AG04449 (cell line): ENCODE data around the gene PSTK.

Source experiments
- CTCF ChIA-PET: fragments of 350-600 bp; formaldehyde crosslinking; extraction: SDS; loops from one replicate; lab custom pipeline; 2021; ENCODE audit warnings: antibody characterized with exemption; lab: Yijun Ruan, JAX
- POLR2A ChIA-PET: fragments of 400-600, 350-600 bp; formaldehyde crosslinking; extraction: SDS; loops from one replicate; lab custom pipeline; 2020; ENCODE audit warnings: antibody characterized with exemption, inconsistent platforms; lab: Yijun Ruan, JAX
- DNase-seq: peaks from one replicate; pipeline ENCODE4 v3.0.0-alpha.2; 2010; ENCODE audit warnings: low read depth, low spot score
- H3K4me3 ChIP-seq: 2 replicates; pipeline ENCODE4 v1.5.1; 2011; ENCODE audit warnings: low read depth, mild to moderate bottlenecking, control low read depth, low read length
- TF ChIP-seq, protein P1 (sequence below): IDR thresholded peaks from one replicate; pipeline ENCODE4 v1.5.1; 2011; ENCODE audit warnings: mild to moderate bottlenecking, moderate library complexity, low read length, control low read depth, inconsistent platforms; ENCODE audit not compliant: insufficient read depth; ENCODE audit errors: missing control alignments

The PSTK gene

DNA sequence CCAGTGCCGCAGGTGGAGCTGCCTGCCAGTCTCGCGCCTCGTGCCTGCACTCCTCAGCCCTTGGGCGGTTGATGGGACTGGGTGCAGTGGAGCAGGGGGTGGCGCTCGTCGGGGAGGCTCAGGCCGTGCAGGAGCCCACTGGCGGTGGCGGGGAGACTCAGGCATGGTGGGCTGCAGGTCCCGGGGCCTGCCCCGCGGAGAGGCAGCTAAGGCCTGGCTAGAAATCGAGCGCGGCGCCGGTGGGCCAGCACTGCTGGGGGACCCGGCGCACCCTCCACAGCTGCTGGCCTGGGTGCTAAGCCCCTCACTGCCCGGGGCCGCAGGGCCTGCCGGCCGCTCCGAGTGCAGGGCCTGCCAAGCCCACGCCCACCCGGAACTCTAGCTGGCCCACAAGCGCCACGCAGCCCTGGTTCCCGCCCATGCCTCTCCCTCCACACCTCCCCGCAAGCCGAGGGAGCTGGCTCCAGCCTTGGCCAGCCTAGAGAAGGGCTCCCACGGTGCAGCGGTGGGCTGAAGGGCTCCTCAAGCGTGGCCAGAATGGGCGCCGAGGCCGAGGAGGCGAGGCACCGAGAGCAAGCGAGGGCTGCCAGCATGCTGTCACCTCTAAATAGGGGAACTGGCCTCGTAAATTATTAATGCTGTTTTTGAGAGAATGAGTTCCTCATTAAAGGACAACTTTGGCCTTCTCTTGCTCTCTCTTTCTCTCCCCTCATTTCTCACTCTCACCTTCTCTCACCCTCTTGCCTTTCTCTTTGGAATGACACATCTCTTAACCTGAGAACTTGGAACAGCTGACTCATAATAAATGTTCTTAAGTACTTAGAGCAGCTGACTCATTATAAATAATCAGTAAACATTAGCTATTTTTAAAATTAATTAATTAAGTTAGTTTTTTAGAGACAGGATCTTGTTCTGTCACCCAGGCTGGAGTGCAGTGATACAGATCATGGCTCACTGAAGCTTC lies 33.5 kb downstream of the PSTK start:
- TF ChIP-seq, protein P1, sequence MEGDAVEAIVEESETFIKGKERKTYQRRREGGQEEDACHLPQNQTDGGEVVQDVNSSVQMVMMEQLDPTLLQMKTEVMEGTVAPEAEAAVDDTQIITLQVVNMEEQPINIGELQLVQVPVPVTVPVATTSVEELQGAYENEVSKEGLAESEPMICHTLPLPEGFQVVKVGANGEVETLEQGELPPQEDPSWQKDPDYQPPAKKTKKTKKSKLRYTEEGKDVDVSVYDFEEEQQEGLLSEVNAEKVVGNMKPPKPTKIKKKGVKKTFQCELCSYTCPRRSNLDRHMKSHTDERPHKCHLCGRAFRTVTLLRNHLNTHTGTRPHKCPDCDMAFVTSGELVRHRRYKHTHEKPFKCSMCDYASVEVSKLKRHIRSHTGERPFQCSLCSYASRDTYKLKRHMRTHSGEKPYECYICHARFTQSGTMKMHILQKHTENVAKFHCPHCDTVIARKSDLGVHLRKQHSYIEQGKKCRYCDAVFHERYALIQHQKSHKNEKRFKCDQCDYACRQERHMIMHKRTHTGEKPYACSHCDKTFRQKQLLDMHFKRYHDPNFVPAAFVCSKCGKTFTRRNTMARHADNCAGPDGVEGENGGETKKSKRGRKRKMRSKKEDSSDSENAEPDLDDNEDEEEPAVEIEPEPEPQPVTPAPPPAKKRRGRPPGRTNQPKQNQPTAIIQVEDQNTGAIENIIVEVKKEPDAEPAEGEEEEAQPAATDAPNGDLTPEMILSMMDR: no peak
- no peak overlapping the region for H3K4me3 ChIP-seq
- ChIA-PET POLR2A (no interaction called here), CTCF (interaction anchor here (1.1 kb wide), 1 partner anchor 33 kb away, joined by 3 read pairs; the partner anchor contains the start of gene PSTK)
- no peak for DNase-seq

DNA sequence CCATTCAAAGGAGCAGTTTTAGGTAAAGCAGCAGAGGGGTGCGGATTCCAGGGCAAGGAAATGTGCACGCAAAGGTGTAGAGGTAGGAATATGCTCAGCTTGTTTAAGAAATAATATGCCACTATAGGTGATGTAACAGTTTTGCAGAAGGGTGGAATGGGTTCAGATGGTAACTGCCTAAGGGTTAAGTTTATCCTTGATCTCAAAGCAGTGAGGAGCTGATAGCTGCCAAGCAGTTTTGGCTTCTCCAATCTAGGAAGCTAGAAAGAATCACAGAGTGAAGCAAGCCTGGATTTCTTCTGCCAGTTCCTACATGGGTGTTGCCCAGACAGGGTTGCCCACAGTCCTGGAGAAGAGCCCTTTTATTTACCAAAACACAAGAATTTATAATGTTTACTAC lies 34.6 kb downstream of the PSTK start:
- no peak for DNase-seq
- TF ChIP-seq, protein P1: no peak
- ChIA-PET CTCF (no interaction called here), POLR2A (no interaction called here)
- H3K4me3 ChIP-seq: no peak overlapping the region

DNA sequence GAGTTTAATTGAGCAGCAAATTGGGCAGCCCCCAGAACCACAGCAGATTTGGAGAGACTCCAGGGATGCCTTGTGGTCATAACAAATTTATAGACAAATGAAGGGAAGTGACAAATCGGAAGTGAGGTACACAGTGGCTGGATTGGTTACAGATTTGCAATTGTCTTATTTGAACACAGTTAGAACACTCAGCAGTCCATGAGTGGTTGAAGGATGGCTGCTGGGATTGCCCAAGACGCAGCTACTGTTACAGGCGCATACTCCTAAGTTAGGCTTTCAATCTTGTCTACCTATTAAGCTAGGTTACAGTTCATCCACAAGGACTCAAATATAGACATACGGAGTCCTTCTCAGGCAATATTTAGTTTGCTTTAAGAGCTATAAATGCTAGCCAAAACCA lies 36.0 kb downstream of the PSTK start:
- no peak overlapping the region for H3K4me3 ChIP-seq
- POLR2A ChIA-PET: no interaction called here
- no peak for DNase-seq
- CTCF ChIA-PET: no interaction called here
- TF ChIP-seq, protein P1: no peak

DNA sequence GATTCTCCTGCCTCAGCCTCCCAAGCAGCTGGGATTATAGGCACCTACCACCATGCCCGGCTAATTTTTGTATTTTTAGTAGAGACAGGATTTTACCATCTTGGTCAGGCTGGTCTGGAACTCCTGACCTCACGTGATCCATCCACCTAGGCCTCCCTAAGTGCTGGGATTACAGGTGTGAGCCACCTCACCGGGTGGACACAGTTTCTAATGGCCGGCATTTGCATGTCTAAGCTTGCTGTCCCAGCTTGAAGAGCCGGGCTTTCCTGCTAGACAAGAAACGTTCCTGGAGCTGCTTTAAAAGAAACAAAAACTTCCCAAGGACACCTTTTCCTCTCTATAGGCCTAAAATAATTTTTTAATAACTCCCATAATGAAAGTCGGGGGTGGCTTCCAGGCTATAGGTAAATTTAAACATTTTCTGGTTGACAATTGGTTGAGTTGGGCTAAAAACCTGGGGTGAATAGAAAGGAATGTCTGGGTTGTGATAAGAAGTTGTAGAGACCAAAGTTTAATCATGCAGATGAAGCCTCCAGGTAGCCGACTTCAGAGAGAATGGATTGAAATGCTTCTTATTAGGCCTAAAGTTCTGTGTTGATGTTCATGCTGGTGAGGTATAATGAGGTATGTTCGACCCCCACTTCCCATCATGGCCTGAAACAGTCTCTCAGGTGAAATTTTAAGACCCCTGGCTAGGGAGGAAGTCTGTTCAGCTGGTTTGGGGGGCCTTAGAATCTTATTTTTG lies 37.4 kb downstream of the PSTK start:
- CTCF ChIA-PET: no interaction called here
- POLR2A ChIA-PET: interaction anchor here (0.5 kb wide), 1 partner anchor 389 kb away, joined by 4 read pairs; no protein-coding TSS in a partner anchor
- TF ChIP-seq, protein P1: no peak
- H3K4me3 ChIP-seq: no peak overlapping the region
- DNase-seq: no peak

DNA sequence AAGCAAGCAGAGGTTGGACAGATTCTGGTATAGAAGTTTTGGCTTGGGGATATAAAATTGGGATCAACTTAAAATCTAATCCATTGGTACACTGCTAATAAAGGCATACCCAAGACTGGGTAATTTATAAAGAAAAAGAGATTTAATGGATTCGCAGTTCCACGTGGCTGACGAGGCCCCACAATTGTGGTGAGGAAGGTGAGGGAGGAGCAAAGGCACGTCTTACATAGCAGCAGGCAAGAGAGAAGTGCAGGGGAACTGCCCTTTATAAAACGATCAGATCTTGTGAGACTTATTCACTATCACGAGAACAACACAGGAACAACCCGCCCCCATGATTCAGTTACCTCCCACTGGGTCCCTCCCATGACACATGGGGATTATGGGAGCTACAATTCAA lies 38.3 kb downstream of the PSTK start:
- H3K4me3 ChIP-seq: no peak overlapping the region
- DNase-seq: no peak
- ChIA-PET POLR2A (no interaction called here), CTCF (no interaction called here)
- TF ChIP-seq, protein P1: no peak

DNA sequence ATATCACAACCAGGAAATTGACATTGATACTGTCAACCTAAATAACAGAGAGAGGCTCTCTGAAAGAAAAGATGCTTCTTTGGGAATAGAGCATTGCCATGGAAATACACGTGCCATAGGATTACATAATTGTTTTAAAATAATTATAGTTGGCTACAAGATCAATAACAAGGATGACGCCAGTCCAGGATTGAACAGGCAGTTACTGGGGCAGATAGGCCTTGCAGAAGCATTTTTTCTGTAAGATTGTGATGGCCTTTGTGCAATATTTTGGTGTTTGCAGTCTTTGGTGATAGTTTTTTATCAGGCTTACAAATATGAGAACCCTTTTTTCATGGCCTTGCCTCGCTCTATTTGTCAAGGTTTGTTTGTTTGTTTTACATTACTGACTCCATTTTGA lies 39.1 kb downstream of the PSTK start:
- TF ChIP-seq, protein P1: no peak
- CTCF ChIA-PET: interaction anchor here (1.6 kb wide), 1 partner anchor 26 kb away, joined by 4 read pairs; no protein-coding TSS in a partner anchor
- no peak for DNase-seq
- no peak overlapping the region for H3K4me3 ChIP-seq
- POLR2A ChIA-PET: no interaction called here
